ENCODE measurements around the gene ASMTL.

DNA sequence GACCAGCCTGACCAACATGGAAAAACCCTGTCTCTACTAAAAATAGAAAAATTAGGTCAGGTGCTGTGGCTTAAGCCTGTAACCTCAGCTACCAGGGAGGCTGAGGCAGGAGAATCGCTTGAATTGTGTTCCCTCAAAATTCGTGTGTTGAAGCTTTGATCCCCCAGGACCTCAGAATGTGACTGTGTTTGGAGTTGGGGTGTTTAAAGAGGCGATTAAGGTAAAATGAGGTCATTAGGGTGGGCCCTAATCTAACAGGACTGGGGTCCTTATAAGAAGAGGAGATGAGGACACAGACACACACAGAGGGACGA is 84.4 kb downstream of the ASMTL start:
- TF ChIP-seq EZH2phosphoT487 (IDR thresholded peaks at IDR 0.05; ENCODE audit: low read depth, severe bottlenecking, unreplicated experiment), result no peak
- TF ChIP-seq, protein P1, sequence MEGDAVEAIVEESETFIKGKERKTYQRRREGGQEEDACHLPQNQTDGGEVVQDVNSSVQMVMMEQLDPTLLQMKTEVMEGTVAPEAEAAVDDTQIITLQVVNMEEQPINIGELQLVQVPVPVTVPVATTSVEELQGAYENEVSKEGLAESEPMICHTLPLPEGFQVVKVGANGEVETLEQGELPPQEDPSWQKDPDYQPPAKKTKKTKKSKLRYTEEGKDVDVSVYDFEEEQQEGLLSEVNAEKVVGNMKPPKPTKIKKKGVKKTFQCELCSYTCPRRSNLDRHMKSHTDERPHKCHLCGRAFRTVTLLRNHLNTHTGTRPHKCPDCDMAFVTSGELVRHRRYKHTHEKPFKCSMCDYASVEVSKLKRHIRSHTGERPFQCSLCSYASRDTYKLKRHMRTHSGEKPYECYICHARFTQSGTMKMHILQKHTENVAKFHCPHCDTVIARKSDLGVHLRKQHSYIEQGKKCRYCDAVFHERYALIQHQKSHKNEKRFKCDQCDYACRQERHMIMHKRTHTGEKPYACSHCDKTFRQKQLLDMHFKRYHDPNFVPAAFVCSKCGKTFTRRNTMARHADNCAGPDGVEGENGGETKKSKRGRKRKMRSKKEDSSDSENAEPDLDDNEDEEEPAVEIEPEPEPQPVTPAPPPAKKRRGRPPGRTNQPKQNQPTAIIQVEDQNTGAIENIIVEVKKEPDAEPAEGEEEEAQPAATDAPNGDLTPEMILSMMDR (IDR thresholded peaks at IDR 0.05; ENCODE audit: poor library complexity), result no peak
- no peak for TF ChIP-seq EZH2 (IDR thresholded peaks at IDR 0.05; ENCODE audit: borderline replicate concordance)

All from hepatocyte (in vitro differentiated cells).